ENCODE measurements around the gene LENG9. TPM values are rescaled to one million over a fixed set of nuclear protein-coding genes. Genes with fewer than 3 reads are reported as not detected.

LENG9 gene
- total and polyA plus RNA-seq, 2 of the 13 experiments (the other 11 are each of a cell fraction or from before 2014, with no cell fraction given) = 0.75 to 2.9 TPM

- TF ChIP-seq ZBTB7A (CRISPR knock-in tag; IDR thresholded peaks at IDR 0.05) (no peak), ZNF576 (CRISPR knock-in tag; IDR thresholded peaks at IDR 0.05) (no peak), NR0B2 (CRISPR knock-in tag; IDR thresholded peaks at IDR 0.05) (no peak), YEATS4 (CRISPR knock-in tag; IDR thresholded peaks at IDR 0.05; ENCODE audit: borderline replicate concordance) (peak; percentile 40; the same call in 1 of the 2 replicates), ZMYM2 (CRISPR knock-in tag; IDR thresholded peaks at IDR 0.05) (no peak), ZZZ3 (CRISPR knock-in tag; IDR thresholded peaks at IDR 0.05; ENCODE audit: borderline replicate concordance) (no peak), RAD21 (CRISPR knock-in tag; IDR thresholded peaks at IDR 0.05) (0 out of 2 replicates have a peak, but pooled peaks have one; percentile 11), JUNB (CRISPR knock-in tag; IDR thresholded peaks at IDR 0.05; ENCODE audit: borderline replicate concordance) (no peak), ZNF878 (CRISPR knock-in tag; IDR thresholded peaks at IDR 0.05) (no peak), TCF7 (IDR thresholded peaks at IDR 0.05; ENCODE audit: low read depth) (peak; percentile 17; the same call in 1 of the 2 replicates), ELF4 (CRISPR knock-in tag; IDR thresholded peaks at IDR 0.05; ENCODE audit: borderline replicate concordance) (no peak), ZNF639 (CRISPR knock-in tag; conservative IDR thresholded peaks at IDR 0.05) (peak; percentile 83), ZFX (CRISPR knock-in tag; IDR thresholded peaks at IDR 0.05; ENCODE audit: low read depth) (peak; percentile 65; the same call in 1 of the 2 replicates), DNMT3B (CRISPR knock-in tag; conservative IDR thresholded peaks at IDR 0.05) (no peak), ZFP91 (CRISPR knock-in tag; IDR thresholded peaks at IDR 0.05; ENCODE audit: borderline replicate concordance) (peak; percentile 72; the same call in 1 of the 2 replicates), PAX8 (CRISPR knock-in tag; IDR thresholded peaks at IDR 0.05; ENCODE audit: borderline replicate concordance) (0 out of 2 replicates have a peak, but pooled peaks have one; percentile 37), ZNF143 (CRISPR knock-in tag; IDR thresholded peaks at IDR 0.05) (peak; percentile 28; the same call in 1 of the 2 replicates), KLF13 (CRISPR knock-in tag; IDR thresholded peaks at IDR 0.05) (no peak), SNRNP70 (IDR thresholded peaks at IDR 0.05; ENCODE audit: low read depth, low read length) (no peak)
- TF ChIP-seq, protein P1, sequence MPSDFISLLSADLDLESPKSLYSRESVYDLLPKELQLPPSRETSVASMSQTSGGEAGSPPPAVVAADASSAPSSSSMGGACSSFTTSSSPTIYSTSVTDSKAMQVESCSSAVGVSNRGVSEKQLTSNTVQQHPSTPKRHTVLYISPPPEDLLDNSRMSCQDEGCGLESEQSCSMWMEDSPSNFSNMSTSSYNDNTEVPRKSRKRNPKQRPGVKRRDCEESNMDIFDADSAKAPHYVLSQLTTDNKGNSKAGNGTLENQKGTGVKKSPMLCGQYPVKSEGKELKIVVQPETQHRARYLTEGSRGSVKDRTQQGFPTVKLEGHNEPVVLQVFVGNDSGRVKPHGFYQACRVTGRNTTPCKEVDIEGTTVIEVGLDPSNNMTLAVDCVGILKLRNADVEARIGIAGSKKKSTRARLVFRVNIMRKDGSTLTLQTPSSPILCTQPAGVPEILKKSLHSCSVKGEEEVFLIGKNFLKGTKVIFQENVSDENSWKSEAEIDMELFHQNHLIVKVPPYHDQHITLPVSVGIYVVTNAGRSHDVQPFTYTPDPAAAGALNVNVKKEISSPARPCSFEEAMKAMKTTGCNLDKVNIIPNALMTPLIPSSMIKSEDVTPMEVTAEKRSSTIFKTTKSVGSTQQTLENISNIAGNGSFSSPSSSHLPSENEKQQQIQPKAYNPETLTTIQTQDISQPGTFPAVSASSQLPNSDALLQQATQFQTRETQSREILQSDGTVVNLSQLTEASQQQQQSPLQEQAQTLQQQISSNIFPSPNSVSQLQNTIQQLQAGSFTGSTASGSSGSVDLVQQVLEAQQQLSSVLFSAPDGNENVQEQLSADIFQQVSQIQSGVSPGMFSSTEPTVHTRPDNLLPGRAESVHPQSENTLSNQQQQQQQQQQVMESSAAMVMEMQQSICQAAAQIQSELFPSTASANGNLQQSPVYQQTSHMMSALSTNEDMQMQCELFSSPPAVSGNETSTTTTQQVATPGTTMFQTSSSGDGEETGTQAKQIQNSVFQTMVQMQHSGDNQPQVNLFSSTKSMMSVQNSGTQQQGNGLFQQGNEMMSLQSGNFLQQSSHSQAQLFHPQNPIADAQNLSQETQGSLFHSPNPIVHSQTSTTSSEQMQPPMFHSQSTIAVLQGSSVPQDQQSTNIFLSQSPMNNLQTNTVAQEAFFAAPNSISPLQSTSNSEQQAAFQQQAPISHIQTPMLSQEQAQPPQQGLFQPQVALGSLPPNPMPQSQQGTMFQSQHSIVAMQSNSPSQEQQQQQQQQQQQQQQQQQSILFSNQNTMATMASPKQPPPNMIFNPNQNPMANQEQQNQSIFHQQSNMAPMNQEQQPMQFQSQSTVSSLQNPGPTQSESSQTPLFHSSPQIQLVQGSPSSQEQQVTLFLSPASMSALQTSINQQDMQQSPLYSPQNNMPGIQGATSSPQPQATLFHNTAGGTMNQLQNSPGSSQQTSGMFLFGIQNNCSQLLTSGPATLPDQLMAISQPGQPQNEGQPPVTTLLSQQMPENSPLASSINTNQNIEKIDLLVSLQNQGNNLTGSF (CRISPR knock-in tag; IDR thresholded peaks at IDR 0.05) = no peak
Observed at GRCh38 chr19:54420383-54421168, 43.0 kb downstream of the LENG9 start (continued).

Measured in HepG2 (cell line).